WTC11 (cell line): ENCODE measurements around the gene CDH16. TPM values are rescaled to one million over a fixed set of nuclear protein-coding genes. Genes with fewer than 3 reads are reported as not detected.

ENCODE experiments used
- CBFB ChIP-seq: sonication (generic); formaldehyde crosslinking; IDR thresholded peaks from 2 replicates; pipeline ENCODE4 v1.8.1; 2022; ENCODE audit warnings: mild to moderate bottlenecking, low read depth, missing genetic modification reagents
- ESRRA ChIP-seq: sonication (generic); formaldehyde crosslinking; IDR thresholded peaks from 2 replicates; pipeline ENCODE4 v1.8.1; 2022; ENCODE audit warnings: mild to moderate bottlenecking, missing genetic modification reagents, borderline replicate concordance
- ETV6 ChIP-seq: sonication (generic); formaldehyde crosslinking; IDR thresholded peaks from 2 replicates; pipeline ENCODE4 v1.8.1; 2022; ENCODE audit warnings: mild to moderate bottlenecking, missing genetic modification reagents
- FOXP1 ChIP-seq: sonication (generic); formaldehyde crosslinking; IDR thresholded peaks from 2 replicates; pipeline ENCODE4 v1.8.0; 2022; ENCODE audit warnings: missing genetic modification reagents, mild to moderate bottlenecking, moderate library complexity, borderline replicate concordance
- GABPB1 ChIP-seq: sonication (generic); formaldehyde crosslinking; IDR thresholded peaks from 2 replicates; pipeline ENCODE4 v1.8.1; 2023; ENCODE audit warnings: mild to moderate bottlenecking, missing genetic modification reagents
- JUN ChIP-seq: sonication (generic); formaldehyde crosslinking; IDR thresholded peaks from 2 replicates; pipeline ENCODE4 v1.8.0; 2023; ENCODE audit warnings: mild to moderate bottlenecking, missing genetic modification reagents
- MYBL2 ChIP-seq: sonication (generic); formaldehyde crosslinking; IDR thresholded peaks from 2 replicates; pipeline ENCODE4 v1.8.1; 2023; ENCODE audit warnings: mild to moderate bottlenecking, moderate library complexity, missing genetic modification reagents
- NFYB ChIP-seq: sonication (generic); formaldehyde crosslinking; conservative IDR thresholded peaks from 2 replicates; pipeline ENCODE4 v1.8.0; 2022; ENCODE audit warnings: low read depth, missing genetic modification reagents
- NR2C2 ChIP-seq: sonication (generic); formaldehyde crosslinking; IDR thresholded peaks from 2 replicates; pipeline ENCODE4 v1.8.0; 2022; ENCODE audit warnings: mild to moderate bottlenecking, missing genetic modification reagents
- NR3C1 ChIP-seq: sonication (generic); formaldehyde crosslinking; conservative IDR thresholded peaks from 2 replicates; pipeline ENCODE4 v1.8.1; 2023; ENCODE audit warnings: low read depth, mild to moderate bottlenecking, missing genetic modification reagents
- OVOL2 ChIP-seq: fragments of 250-450 bp; sonication (Bioruptor Pico); IDR thresholded peaks from 2 replicates; pipeline ENCODE4 v1.9.0; 2021; ENCODE audit warnings: mild to moderate bottlenecking, borderline replicate concordance
- RELA ChIP-seq: sonication (generic); formaldehyde crosslinking; IDR thresholded peaks from 2 replicates; pipeline ENCODE4 v1.8.1; 2022; ENCODE audit warnings: missing genetic modification reagents, mild to moderate bottlenecking, borderline replicate concordance
- SMAD4 ChIP-seq: sonication (generic); formaldehyde crosslinking; IDR thresholded peaks from 2 replicates; pipeline ENCODE4 v1.8.0; 2022; ENCODE audit warnings: mild to moderate bottlenecking, missing genetic modification reagents
- SOX15 ChIP-seq: fragments of 250-450 bp; sonication (Bioruptor Pico); IDR thresholded peaks from 2 replicates; pipeline ENCODE4 v1.9.0; 2021; ENCODE audit warnings: mild to moderate bottlenecking
- TEAD1 ChIP-seq: sonication (generic); formaldehyde crosslinking; IDR thresholded peaks from 2 replicates; pipeline ENCODE4 v1.8.0; 2022; ENCODE audit warnings: mild to moderate bottlenecking, missing genetic modification reagents
- ZNF219 ChIP-seq: sonication (generic); formaldehyde crosslinking; IDR thresholded peaks from 2 replicates; pipeline ENCODE4 v1.8.0; 2023; ENCODE audit warnings: missing genetic modification reagents, mild to moderate bottlenecking, borderline replicate concordance
- ZNF416 ChIP-seq: fragments of 250-450 bp; sonication (Bioruptor Pico); IDR thresholded peaks from 2 replicates; pipeline ENCODE4 v1.9.0; 2021; ENCODE audit warnings: mild to moderate bottlenecking, inconsistent platforms
- ZNF423 ChIP-seq: fragments of 250-450 bp; sonication (Bioruptor Pico); IDR thresholded peaks from 2 replicates; pipeline ENCODE4 v2.1.2; 2022; ENCODE audit warnings: mild to moderate bottlenecking, moderate library complexity
- total RNA-seq: library from RNA; stranded (reverse); gene quantifications from 3 replicates; pipeline ENCODE4 v1.2.3, GENCODE V29; 2021
- TF ChIP-seq, protein P1 (sequence below): sonication (generic); formaldehyde crosslinking; IDR thresholded peaks from 2 replicates; pipeline ENCODE4 v1.8.0; 2022; ENCODE audit warnings: mild to moderate bottlenecking, missing genetic modification reagents
- TF ChIP-seq, protein P2 (sequence below): fragments of 250-450 bp; sonication (Bioruptor Pico); IDR thresholded peaks from 2 replicates; pipeline ENCODE4 v1.9.0; 2021; ENCODE audit warnings: mild to moderate bottlenecking
- TF ChIP-seq, protein P3 (sequence below): fragments of 250-450 bp; sonication (Bioruptor Pico); IDR thresholded peaks from 2 replicates; pipeline ENCODE4 v1.9.0; 2021; ENCODE audit warnings: moderate library complexity, mild to moderate bottlenecking, inconsistent platforms, borderline replicate concordance
- TF ChIP-seq, protein P4 (sequence below): fragments of 250-450 bp; sonication (Bioruptor Pico); IDR thresholded peaks from 2 replicates; pipeline ENCODE4 v1.9.0; 2021; ENCODE audit warnings: mild to moderate bottlenecking
- TF ChIP-seq, protein P5 (sequence below): sonication (generic); formaldehyde crosslinking; IDR thresholded peaks from 2 replicates; pipeline ENCODE4 v1.8.1; 2023; ENCODE audit warnings: mild to moderate bottlenecking, missing genetic modification reagents, moderate library complexity
- TF ChIP-seq, protein P6 (sequence below): fragments of 200-600 bp; IDR thresholded peaks from 2 replicates; pipeline ENCODE4 v1.8.0; 2022; ENCODE audit warnings: antibody characterized with exemption
- TF ChIP-seq, protein P7 (sequence below): sonication (generic); formaldehyde crosslinking; IDR thresholded peaks from 2 replicates; pipeline ENCODE4 v1.8.0; 2022; ENCODE audit warnings: mild to moderate bottlenecking, missing genetic modification reagents
- TF ChIP-seq, protein P8 (sequence below): sonication (generic); formaldehyde crosslinking; IDR thresholded peaks from 2 replicates; pipeline ENCODE4 v1.8.0; 2022; ENCODE audit warnings: mild to moderate bottlenecking, missing genetic modification reagents
- TF ChIP-seq, protein P9 (sequence below): sonication (generic); formaldehyde crosslinking; IDR thresholded peaks from 2 replicates; pipeline ENCODE4 v1.8.1; 2022; ENCODE audit warnings: missing genetic modification reagents, borderline replicate concordance

Gene CDH16
- total RNA-seq, 1 experiment from 2014 or later = not detected

DNA sequence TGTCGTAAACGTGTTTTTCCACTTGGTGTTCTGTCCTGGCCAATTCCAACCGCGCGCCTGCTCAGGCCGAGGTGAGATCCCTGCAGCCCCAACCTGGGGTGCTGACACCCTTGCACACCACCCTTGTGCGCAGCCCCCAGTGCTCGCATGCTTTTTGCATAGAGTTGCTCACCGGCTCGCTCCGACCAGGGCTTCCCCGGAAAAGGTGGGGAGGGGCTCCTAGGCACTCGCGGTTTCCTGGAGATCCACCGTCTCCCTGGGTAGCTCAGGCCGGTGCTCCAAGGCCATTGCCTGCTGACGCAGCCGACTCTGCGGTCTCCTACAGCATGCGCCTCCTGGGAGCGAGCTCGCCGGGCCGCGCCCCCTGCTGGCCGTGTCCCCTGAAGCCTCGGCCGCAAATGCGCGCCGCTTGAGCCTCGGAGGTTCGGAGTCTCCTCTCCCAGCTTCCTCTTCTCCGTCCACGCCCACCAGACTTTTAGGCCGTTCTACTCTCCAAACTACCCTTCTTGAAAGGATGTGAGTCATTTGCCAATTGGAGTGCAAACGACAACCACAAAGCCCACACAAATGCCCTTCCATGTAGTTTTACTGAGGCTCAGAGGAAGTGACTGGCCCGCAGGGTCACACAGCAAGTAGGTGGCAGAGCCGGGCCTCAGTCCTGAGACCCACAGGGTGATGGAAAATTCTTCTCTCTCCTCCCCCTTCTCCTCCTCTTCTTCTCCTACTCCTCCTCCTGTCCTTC lies 45.6 kb downstream of the CDH16 start (continued):
- TF ChIP-seq NR3C1 (CRISPR knock-in tag) (no peak), NFYB (CRISPR knock-in tag) (no peak), MYBL2 (CRISPR knock-in tag) (0 out of 2 replicates have a peak, but pooled peaks have one; percentile 0), TEAD1 (CRISPR knock-in tag) (0 out of 2 replicates have a peak, but pooled peaks have one; percentile 66), OVOL2 (CRISPR knock-in tag) (no peak), ESRRA (CRISPR knock-in tag) (no peak), GABPB1 (CRISPR knock-in tag) (peak; percentile 69), SOX15 (CRISPR knock-in tag) (no peak), ETV6 (CRISPR knock-in tag) (peak; percentile 31; the same call in 1 of the 2 replicates), ZNF416 (CRISPR knock-in tag) (no peak), ZNF219 (CRISPR knock-in tag) (no peak), RELA (CRISPR knock-in tag) (no peak), ZNF423 (CRISPR knock-in tag) (peak; percentile 55; the same call in 1 of the 2 replicates), NR2C2 (no peak), CBFB (no peak), FOXP1 (CRISPR knock-in tag) (peak; percentile 83; the same call in 1 of the 2 replicates), SMAD4 (CRISPR knock-in tag) (no peak), JUN (no peak)
- TF ChIP-seq, protein P1, sequence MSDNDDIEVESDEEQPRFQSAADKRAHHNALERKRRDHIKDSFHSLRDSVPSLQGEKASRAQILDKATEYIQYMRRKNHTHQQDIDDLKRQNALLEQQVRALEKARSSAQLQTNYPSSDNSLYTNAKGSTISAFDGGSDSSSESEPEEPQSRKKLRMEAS (CRISPR knock-in tag) = peak; percentile 94
- TF ChIP-seq, protein P2, sequence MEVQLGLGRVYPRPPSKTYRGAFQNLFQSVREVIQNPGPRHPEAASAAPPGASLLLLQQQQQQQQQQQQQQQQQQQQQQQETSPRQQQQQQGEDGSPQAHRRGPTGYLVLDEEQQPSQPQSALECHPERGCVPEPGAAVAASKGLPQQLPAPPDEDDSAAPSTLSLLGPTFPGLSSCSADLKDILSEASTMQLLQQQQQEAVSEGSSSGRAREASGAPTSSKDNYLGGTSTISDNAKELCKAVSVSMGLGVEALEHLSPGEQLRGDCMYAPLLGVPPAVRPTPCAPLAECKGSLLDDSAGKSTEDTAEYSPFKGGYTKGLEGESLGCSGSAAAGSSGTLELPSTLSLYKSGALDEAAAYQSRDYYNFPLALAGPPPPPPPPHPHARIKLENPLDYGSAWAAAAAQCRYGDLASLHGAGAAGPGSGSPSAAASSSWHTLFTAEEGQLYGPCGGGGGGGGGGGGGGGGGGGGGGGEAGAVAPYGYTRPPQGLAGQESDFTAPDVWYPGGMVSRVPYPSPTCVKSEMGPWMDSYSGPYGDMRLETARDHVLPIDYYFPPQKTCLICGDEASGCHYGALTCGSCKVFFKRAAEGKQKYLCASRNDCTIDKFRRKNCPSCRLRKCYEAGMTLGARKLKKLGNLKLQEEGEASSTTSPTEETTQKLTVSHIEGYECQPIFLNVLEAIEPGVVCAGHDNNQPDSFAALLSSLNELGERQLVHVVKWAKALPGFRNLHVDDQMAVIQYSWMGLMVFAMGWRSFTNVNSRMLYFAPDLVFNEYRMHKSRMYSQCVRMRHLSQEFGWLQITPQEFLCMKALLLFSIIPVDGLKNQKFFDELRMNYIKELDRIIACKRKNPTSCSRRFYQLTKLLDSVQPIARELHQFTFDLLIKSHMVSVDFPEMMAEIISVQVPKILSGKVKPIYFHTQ (CRISPR knock-in tag) = no peak
- TF ChIP-seq, protein P3, sequence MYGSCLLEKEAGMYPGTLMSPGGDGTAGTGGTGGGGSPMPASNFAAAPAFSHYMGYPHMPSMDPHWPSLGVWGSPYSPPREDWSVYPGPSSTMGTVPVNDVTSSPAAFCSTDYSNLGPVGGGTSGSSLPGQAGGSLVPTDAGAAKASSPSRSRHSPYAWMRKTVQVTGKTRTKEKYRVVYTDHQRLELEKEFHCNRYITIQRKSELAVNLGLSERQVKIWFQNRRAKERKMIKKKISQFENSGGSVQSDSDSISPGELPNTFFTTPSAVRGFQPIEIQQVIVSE (CRISPR knock-in tag) = no peak
- TF ChIP-seq, protein P4, sequence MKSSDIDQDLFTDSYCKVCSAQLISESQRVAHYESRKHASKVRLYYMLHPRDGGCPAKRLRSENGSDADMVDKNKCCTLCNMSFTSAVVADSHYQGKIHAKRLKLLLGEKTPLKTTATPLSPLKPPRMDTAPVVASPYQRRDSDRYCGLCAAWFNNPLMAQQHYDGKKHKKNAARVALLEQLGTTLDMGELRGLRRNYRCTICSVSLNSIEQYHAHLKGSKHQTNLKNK (CRISPR knock-in tag) = no peak
- TF ChIP-seq, protein P5, sequence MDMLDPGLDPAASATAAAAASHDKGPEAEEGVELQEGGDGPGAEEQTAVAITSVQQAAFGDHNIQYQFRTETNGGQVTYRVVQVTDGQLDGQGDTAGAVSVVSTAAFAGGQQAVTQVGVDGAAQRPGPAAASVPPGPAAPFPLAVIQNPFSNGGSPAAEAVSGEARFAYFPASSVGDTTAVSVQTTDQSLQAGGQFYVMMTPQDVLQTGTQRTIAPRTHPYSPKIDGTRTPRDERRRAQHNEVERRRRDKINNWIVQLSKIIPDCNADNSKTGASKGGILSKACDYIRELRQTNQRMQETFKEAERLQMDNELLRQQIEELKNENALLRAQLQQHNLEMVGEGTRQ (CRISPR knock-in tag) = no peak
- TF ChIP-seq, protein P6, sequence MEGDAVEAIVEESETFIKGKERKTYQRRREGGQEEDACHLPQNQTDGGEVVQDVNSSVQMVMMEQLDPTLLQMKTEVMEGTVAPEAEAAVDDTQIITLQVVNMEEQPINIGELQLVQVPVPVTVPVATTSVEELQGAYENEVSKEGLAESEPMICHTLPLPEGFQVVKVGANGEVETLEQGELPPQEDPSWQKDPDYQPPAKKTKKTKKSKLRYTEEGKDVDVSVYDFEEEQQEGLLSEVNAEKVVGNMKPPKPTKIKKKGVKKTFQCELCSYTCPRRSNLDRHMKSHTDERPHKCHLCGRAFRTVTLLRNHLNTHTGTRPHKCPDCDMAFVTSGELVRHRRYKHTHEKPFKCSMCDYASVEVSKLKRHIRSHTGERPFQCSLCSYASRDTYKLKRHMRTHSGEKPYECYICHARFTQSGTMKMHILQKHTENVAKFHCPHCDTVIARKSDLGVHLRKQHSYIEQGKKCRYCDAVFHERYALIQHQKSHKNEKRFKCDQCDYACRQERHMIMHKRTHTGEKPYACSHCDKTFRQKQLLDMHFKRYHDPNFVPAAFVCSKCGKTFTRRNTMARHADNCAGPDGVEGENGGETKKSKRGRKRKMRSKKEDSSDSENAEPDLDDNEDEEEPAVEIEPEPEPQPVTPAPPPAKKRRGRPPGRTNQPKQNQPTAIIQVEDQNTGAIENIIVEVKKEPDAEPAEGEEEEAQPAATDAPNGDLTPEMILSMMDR = peak; percentile 86
- TF ChIP-seq, protein P7, sequence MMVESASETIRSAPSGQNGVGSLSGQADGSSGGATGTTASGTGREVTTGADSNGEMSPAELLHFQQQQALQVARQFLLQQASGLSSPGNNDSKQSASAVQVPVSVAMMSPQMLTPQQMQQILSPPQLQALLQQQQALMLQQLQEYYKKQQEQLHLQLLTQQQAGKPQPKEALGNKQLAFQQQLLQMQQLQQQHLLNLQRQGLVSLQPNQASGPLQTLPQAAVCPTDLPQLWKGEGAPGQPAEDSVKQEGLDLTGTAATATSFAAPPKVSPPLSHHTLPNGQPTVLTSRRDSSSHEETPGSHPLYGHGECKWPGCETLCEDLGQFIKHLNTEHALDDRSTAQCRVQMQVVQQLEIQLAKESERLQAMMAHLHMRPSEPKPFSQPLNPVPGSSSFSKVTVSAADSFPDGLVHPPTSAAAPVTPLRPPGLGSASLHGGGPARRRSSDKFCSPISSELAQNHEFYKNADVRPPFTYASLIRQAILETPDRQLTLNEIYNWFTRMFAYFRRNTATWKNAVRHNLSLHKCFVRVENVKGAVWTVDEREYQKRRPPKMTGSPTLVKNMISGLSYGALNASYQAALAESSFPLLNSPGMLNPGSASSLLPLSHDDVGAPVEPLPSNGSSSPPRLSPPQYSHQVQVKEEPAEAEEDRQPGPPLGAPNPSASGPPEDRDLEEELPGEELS (CRISPR knock-in tag) = no peak
- TF ChIP-seq, protein P8, sequence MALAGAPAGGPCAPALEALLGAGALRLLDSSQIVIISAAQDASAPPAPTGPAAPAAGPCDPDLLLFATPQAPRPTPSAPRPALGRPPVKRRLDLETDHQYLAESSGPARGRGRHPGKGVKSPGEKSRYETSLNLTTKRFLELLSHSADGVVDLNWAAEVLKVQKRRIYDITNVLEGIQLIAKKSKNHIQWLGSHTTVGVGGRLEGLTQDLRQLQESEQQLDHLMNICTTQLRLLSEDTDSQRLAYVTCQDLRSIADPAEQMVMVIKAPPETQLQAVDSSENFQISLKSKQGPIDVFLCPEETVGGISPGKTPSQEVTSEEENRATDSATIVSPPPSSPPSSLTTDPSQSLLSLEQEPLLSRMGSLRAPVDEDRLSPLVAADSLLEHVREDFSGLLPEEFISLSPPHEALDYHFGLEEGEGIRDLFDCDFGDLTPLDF (CRISPR knock-in tag) = no peak
- TF ChIP-seq, protein P9, sequence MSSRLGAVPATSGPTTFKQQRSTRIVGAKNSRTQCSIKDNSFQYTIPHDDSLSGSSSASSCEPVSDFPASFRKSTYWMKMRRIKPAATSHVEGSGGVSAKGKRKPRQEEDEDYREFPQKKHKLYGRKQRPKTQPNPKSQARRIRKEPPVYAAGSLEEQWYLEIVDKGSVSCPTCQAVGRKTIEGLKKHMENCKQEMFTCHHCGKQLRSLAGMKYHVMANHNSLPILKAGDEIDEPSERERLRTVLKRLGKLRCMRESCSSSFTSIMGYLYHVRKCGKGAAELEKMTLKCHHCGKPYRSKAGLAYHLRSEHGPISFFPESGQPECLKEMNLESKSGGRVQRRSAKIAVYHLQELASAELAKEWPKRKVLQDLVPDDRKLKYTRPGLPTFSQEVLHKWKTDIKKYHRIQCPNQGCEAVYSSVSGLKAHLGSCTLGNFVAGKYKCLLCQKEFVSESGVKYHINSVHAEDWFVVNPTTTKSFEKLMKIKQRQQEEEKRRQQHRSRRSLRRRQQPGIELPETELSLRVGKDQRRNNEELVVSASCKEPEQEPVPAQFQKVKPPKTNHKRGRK (CRISPR knock-in tag) = no peak
